Activated CD8-positive, alpha-beta memory T cell treated with anti-CD3 and anti-CD28 coated beads, Interleukin-2, amount 10 ng/mL, durations not matched to agents 7 days and 5 days (primary cell): Measurements from ENCODE around the gene SLC2A14. TPM values are rescaled to one million over a fixed set of nuclear protein-coding genes. Genes with fewer than 3 reads are reported as not detected.
"Not testable (repeated sequence)": the region's sequence is repeated elsewhere in the genome, so short reads cannot be mapped to it uniquely, and the experiment has no call there.

ENCODE experiments used
- ATAC-seq: fragments of 150-1000 bp; cut with Tn5 transposase; one replicate; pipeline ENCODE4 v1.10.0; 2021; ENCODE audit warnings: moderate library complexity
- CTCF ChIA-PET: fragments of 350-600 bp; sonication (Branson Sonifier 250); formaldehyde crosslinking; loops from one replicate; lab custom pipeline; 2021; ENCODE audit warnings: antibody characterized with exemption; lab: Charles Lee
- DNase-seq: peaks from one replicate; pipeline ENCODE4 v3.0.0-alpha.2; 2020
- H3K27ac Mint-ChIP-seq: one replicate; pipeline ENCODE4 v1.8.0; 2021; ENCODE audit warnings: mild to moderate bottlenecking, mixed read lengths
- H3K27me3 Mint-ChIP-seq: one replicate; pipeline ENCODE4 v1.8.0; 2021; ENCODE audit warnings: mixed read lengths
- H3K36me3 Mint-ChIP-seq: one replicate; pipeline ENCODE4 v1.8.0; 2021; ENCODE audit warnings: mild to moderate bottlenecking, mixed read lengths
- H3K4me1 Mint-ChIP-seq: one replicate; pipeline ENCODE4 v1.8.0; 2021; ENCODE audit warnings: mixed read lengths
- H3K4me3 Mint-ChIP-seq: one replicate; pipeline ENCODE4 v1.8.0; 2021; ENCODE audit warnings: mild to moderate bottlenecking, moderate library complexity, mixed read lengths
- H3K9me3 Mint-ChIP-seq: one replicate; pipeline ENCODE4 v1.8.0; 2022; ENCODE audit warnings: low read depth, mixed read lengths
- total RNA-seq, 2 experiments: library from RNA; stranded (reverse); gene quantifications; one replicate each; pipeline ENCODE4 v1.2.3, GENCODE V29; 2021

The SLC2A14 gene
- total RNA-seq, 2 experiments from 2014 or later = 0.12 to 0.38 TPM

- H3K36me3 Mint-ChIP-seq, DNase-seq, ATAC-seq, H3K9me3 Mint-ChIP-seq, H3K4me3 Mint-ChIP-seq, H3K27ac Mint-ChIP-seq: not testable (repeated sequence)
- CTCF ChIA-PET = interaction anchor here (0.9 to 4.9 kb wide), 7 partner anchors 30 to 220 kb away, joined by 3 to 44 read pairs (median 4); no protein-coding TSS in a partner anchor
- Mint-ChIP-seq H3K4me1 (peaks cover 22% of the 10 kb centered on the region), H3K27me3 (peaks cover 16% of the 10 kb centered on the region)
These were observed 10.4 kb downstream of the SLC2A14 start for GRCh38 chr12:7862301-7862700.

GRCh38 chr12:7859552-7859951 lies 13.2 kb downstream of the SLC2A14 start:
- H3K4me1 Mint-ChIP-seq = peaks cover 16% of the 10 kb centered on the region
- no peaks in the 10 kb centered on the region for H3K9me3 Mint-ChIP-seq
- CTCF ChIA-PET = interaction anchor here (0.6 to 4.9 kb wide), 14 partner anchors 14 to 219 kb away, joined by 3 to 44 read pairs (median 4); no protein-coding TSS in a partner anchor
- no peaks in the 10 kb centered on the region for H3K36me3 Mint-ChIP-seq
- H3K27ac Mint-ChIP-seq = no peak overlapping the region
- H3K27me3 Mint-ChIP-seq = peaks cover 21% of the 10 kb centered on the region
- no peak for ATAC-seq
- H3K4me3 Mint-ChIP-seq = no peak overlapping the region
- no peak for DNase-seq

GRCh38 chr12:7857971-7858370 lies 14.7 kb downstream of the SLC2A14 start:
- Mint-ChIP-seq H3K36me3 (no peaks in the 10 kb centered on the region), H3K9me3 (no peaks in the 10 kb centered on the region), H3K4me3 (no peak overlapping the region), H3K27me3 (peaks cover 30% of the 10 kb centered on the region), H3K4me1 (peaks cover 12% of the 10 kb centered on the region), H3K27ac (no peak overlapping the region)
- CTCF ChIA-PET = interaction anchor here (4.0 kb wide), 1 partner anchor 137 kb away, joined by 20 read pairs; no protein-coding TSS in a partner anchor
- ATAC-seq = no peak
- DNase-seq = no peak

- CTCF ChIA-PET = interaction anchor here (4.0 kb wide), 1 partner anchor 138 kb away, joined by 20 read pairs; no protein-coding TSS in a partner anchor
- Mint-ChIP-seq H3K27ac (no peak overlapping the region), H3K4me1 (peaks cover 8% of the 10 kb centered on the region), H3K36me3 (no peaks in the 10 kb centered on the region), H3K27me3 (peaks cover 43% of the 10 kb centered on the region), H3K9me3 (no peaks in the 10 kb centered on the region), H3K4me3 (no peak overlapping the region)
- ATAC-seq (no peak), DNase-seq (no peak)
These were observed 16.2 kb downstream of the SLC2A14 start for GRCh38 chr12:7856516-7856915.

- no peak overlapping the region for H3K4me3 Mint-ChIP-seq
- peaks cover 38% of the 10 kb centered on the region for H3K27me3 Mint-ChIP-seq
- CTCF ChIA-PET = no interaction called here
- ATAC-seq = no peak
- no peak overlapping the region for H3K27ac Mint-ChIP-seq
- no peaks in the 10 kb centered on the region for H3K4me1 Mint-ChIP-seq
- no peaks in the 10 kb centered on the region for H3K36me3 Mint-ChIP-seq
- no peaks in the 10 kb centered on the region for H3K9me3 Mint-ChIP-seq
- DNase-seq = no peak
These were observed 19.2 kb downstream of the SLC2A14 start for GRCh38 chr12:7853557-7853956.

- ATAC-seq, H3K4me3 Mint-ChIP-seq, H3K9me3 Mint-ChIP-seq, H3K4me1 Mint-ChIP-seq, H3K36me3 Mint-ChIP-seq, DNase-seq, H3K27ac Mint-ChIP-seq, CTCF ChIA-PET: not testable (repeated sequence)
- peaks cover 46% of the 10 kb centered on the region for H3K27me3 Mint-ChIP-seq
These were observed 21.1 kb downstream of the SLC2A14 start for GRCh38 chr12:7851622-7852081.

GRCh38 chr12:7850099-7850498 lies 22.6 kb downstream of the SLC2A14 start:
- H3K4me3 Mint-ChIP-seq, ATAC-seq, H3K9me3 Mint-ChIP-seq, H3K36me3 Mint-ChIP-seq, H3K4me1 Mint-ChIP-seq, CTCF ChIA-PET, H3K27ac Mint-ChIP-seq, DNase-seq: not testable (repeated sequence)
- H3K27me3 Mint-ChIP-seq = peaks cover 39% of the 10 kb centered on the region

GRCh38 chr12:7848098-7848422 lies 24.7 kb downstream of the SLC2A14 start:
- H3K9me3 Mint-ChIP-seq, CTCF ChIA-PET: not testable (repeated sequence)
- H3K27me3 Mint-ChIP-seq = peaks cover 34% of the 10 kb centered on the region

GRCh38 chr12:7847226-7848097 lies 25.3 kb downstream of the SLC2A14 start:
- H3K27ac Mint-ChIP-seq = not testable (repeated sequence)

More at GRCh38 chr12:7848098-7848422, 24.7 kb downstream of the SLC2A14 start:
- H3K4me1 Mint-ChIP-seq, H3K4me3 Mint-ChIP-seq, H3K36me3 Mint-ChIP-seq, DNase-seq, ATAC-seq, H3K27ac Mint-ChIP-seq: not testable (repeated sequence)

GRCh38 chr12:7844116-7844515 lies 28.6 kb downstream of the SLC2A14 start:
- Mint-ChIP-seq H3K36me3 (no peaks in the 10 kb centered on the region), H3K4me3 (no peak overlapping the region), H3K27me3 (peaks cover 15% of the 10 kb centered on the region), H3K27ac (no peak overlapping the region), H3K4me1 (peaks cover 6% of the 10 kb centered on the region), H3K9me3 (no peaks in the 10 kb centered on the region)
- CTCF ChIA-PET = interaction anchor here (0.9 to 1.4 kb wide), 2 partner anchors 12 to 116 kb away, joined by 3 to 5 read pairs; no protein-coding TSS in a partner anchor
- ATAC-seq (no peak), DNase-seq (no peak)

More at GRCh38 chr12:7847226-7848097, 25.3 kb downstream of the SLC2A14 start:
- H3K4me1 Mint-ChIP-seq, DNase-seq, H3K4me3 Mint-ChIP-seq, H3K36me3 Mint-ChIP-seq, ATAC-seq, H3K9me3 Mint-ChIP-seq, CTCF ChIA-PET: not testable (repeated sequence)
- peaks cover 28% of the 10 kb centered on the region for H3K27me3 Mint-ChIP-seq

- H3K27ac Mint-ChIP-seq = peak overlapping the region; percentile 54
- not testable (repeated sequence) for H3K36me3 Mint-ChIP-seq, H3K4me3 Mint-ChIP-seq, H3K4me1 Mint-ChIP-seq, H3K9me3 Mint-ChIP-seq, DNase-seq
- ATAC-seq = peak; percentile 83
- peaks cover 15% of the 10 kb centered on the region for H3K27me3 Mint-ChIP-seq
- CTCF ChIA-PET = interaction anchor here (1.4 kb wide), 1 partner anchor 12 kb away, joined by 5 read pairs; no protein-coding TSS in a partner anchor
These were observed 29.1 kb downstream of the SLC2A14 start for GRCh38 chr12:7843583-7843982.

- peak overlapping the region; percentile 52 for H3K27ac Mint-ChIP-seq
- DNase-seq, H3K36me3 Mint-ChIP-seq, H3K4me1 Mint-ChIP-seq, CTCF ChIA-PET, H3K9me3 Mint-ChIP-seq: not testable (repeated sequence)
- peaks cover 15% of the 10 kb centered on the region for H3K27me3 Mint-ChIP-seq
- ATAC-seq = peak; percentile 62
- peak overlapping the region; percentile 38 for H3K4me3 Mint-ChIP-seq
These were observed 29.6 kb downstream of the SLC2A14 start for GRCh38 chr12:7843149-7843548.

GRCh38 chr12:7842444-7842843 lies 30.3 kb downstream of the SLC2A14 start:
- DNase-seq, H3K4me1 Mint-ChIP-seq, H3K4me3 Mint-ChIP-seq, CTCF ChIA-PET, H3K36me3 Mint-ChIP-seq, H3K9me3 Mint-ChIP-seq, ATAC-seq, H3K27ac Mint-ChIP-seq: not testable (repeated sequence)
- peaks cover 12% of the 10 kb centered on the region for H3K27me3 Mint-ChIP-seq
